Measurements from ENCODE around the gene NDRG3. TPM values are rescaled to one million over a fixed set of nuclear protein-coding genes. Genes with fewer than 3 reads are reported as not detected.

Gene NDRG3
- total and polyA plus RNA-seq, 10 of the 15 experiments (the other 5 are each of a cell fraction or from before 2014, with no cell fraction given) = 11.2 to 29.7 (median 14.9) TPM

- no peak overlapping the region for H3K27ac ChIP-seq (ENCODE audit: control insufficient read depth, insufficient read depth)
- no peak overlapping the region; the same call in 1 of the 2 replicates for H2AFZ ChIP-seq (ENCODE audit: control insufficient read depth, low read depth, low read length)
- FAIRE-seq = no peak
- no peaks in the 10 kb centered on the region for H3K36me3 ChIP-seq (ENCODE audit: control insufficient read depth in 2 of 2, insufficient read depth in 2 of 2, low read length in 1 of 2)
- ATAC-seq = no peak
- RAD21 ChIA-PET (ENCODE audit: unreplicated experiment) = interaction anchor here (0.7 kb wide), 1 partner anchor 31 kb away, joined by 5 read pairs; no protein-coding TSS in a partner anchor
- no peaks in the 10 kb centered on the region for H3K9me3 ChIP-seq (replicated peaks; ENCODE audit: control insufficient read depth, insufficient read depth, low read length)
- SMC1A ChIA-PET (ENCODE audit: uncharacterized antibody, unreplicated experiment) = interaction anchor here (0.6 to 1.1 kb wide), 3 partner anchors 8 to 34 kb away, joined by 3 to 4 read pairs (median 3); no protein-coding TSS in a partner anchor
- no peak overlapping the region for H3K4me3 ChIP-seq
- WGBS (ENCODE audit: insufficient coverage, insufficient replicate concordance, low lambda C conversion rate, missing lambda C conversion rate) = 100% methylated on average over 3 of the region's 3 CpGs
- H3K9ac ChIP-seq (ENCODE audit: control insufficient read depth, insufficient read depth, low read length) = no peak overlapping the region
- no peaks in the 10 kb centered on the region for H4K20me1 ChIP-seq (ENCODE audit: control insufficient read depth, insufficient read depth)
- no TSS peak for BruUV-seq (replicated peaks)
- H3K4me1 ChIP-seq (ENCODE audit: control insufficient read depth, insufficient read depth, low read length) = peaks cover 16% of the 10 kb centered on the region
- intact Hi-C loops (cut with micrococcal nuclease; ENCODE audit: unreplicated experiment) = no loop called here
- CTCF ChIA-PET = interaction anchor here (0.5 to 1.7 kb wide), 4 partner anchors 10 to 240 kb away, joined by 3 to 7 read pairs (median 4); no protein-coding TSS in a partner anchor
- TF ChIP-seq POU2F2 (IDR thresholded peaks at IDR 0.05; ENCODE audit: borderline replicate concordance, low read depth, low read length) = no peak
- TF ChIP-seq IKZF2 (IDR thresholded peaks at IDR 0.05) = no peak
- no peak for TF ChIP-seq USF2 (IDR thresholded peaks at IDR 0.05; ENCODE audit: borderline replicate concordance, low read depth, low read length)
- TF ChIP-seq, protein P1, sequence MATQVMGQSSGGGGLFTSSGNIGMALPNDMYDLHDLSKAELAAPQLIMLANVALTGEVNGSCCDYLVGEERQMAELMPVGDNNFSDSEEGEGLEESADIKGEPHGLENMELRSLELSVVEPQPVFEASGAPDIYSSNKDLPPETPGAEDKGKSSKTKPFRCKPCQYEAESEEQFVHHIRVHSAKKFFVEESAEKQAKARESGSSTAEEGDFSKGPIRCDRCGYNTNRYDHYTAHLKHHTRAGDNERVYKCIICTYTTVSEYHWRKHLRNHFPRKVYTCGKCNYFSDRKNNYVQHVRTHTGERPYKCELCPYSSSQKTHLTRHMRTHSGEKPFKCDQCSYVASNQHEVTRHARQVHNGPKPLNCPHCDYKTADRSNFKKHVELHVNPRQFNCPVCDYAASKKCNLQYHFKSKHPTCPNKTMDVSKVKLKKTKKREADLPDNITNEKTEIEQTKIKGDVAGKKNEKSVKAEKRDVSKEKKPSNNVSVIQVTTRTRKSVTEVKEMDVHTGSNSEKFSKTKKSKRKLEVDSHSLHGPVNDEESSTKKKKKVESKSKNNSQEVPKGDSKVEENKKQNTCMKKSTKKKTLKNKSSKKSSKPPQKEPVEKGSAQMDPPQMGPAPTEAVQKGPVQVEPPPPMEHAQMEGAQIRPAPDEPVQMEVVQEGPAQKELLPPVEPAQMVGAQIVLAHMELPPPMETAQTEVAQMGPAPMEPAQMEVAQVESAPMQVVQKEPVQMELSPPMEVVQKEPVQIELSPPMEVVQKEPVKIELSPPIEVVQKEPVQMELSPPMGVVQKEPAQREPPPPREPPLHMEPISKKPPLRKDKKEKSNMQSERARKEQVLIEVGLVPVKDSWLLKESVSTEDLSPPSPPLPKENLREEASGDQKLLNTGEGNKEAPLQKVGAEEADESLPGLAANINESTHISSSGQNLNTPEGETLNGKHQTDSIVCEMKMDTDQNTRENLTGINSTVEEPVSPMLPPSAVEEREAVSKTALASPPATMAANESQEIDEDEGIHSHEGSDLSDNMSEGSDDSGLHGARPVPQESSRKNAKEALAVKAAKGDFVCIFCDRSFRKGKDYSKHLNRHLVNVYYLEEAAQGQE (IDR thresholded peaks at IDR 0.05; ENCODE audit: low read depth, low read length) = no peak
- TF ChIP-seq EED (IDR thresholded peaks at IDR 0.05; ENCODE audit: low read depth) = no peak
- TF ChIP-seq ZZZ3 (IDR thresholded peaks at IDR 0.05; ENCODE audit: control insufficient read depth, insufficient read length, low read depth) = no peak
- no peaks in the 10 kb centered on the region for H3K79me2 ChIP-seq (ENCODE audit: control insufficient read depth, insufficient read depth, low read length)
- POLR2A ChIA-PET = no interaction called here
- no peak overlapping the region for H3K4me2 ChIP-seq (ENCODE audit: control insufficient read depth, insufficient read depth)
- no peak for DNase-seq (ENCODE audit: low read depth, low spot score)
- in situ Hi-C loops (cut with MboI) = no loop called here
- H3K27me3 ChIP-seq (replicated peaks in 1 of 2; ENCODE audit: control insufficient read depth in 2 of 2, insufficient read depth in 2 of 2, low read length in 1 of 2) = no peaks in the 10 kb centered on the region
Observed at GRCh38 chr20:36646678-36647077, 99.2 kb downstream of the NDRG3 start.
